ENCODE data around the gene ZNF573. TPM values are rescaled to one million over a fixed set of nuclear protein-coding genes. Genes with fewer than 3 reads are reported as not detected.

The ZNF573 gene
- total RNA-seq, 1 experiment from 2014 or later, result 17.5 TPM

DNA sequence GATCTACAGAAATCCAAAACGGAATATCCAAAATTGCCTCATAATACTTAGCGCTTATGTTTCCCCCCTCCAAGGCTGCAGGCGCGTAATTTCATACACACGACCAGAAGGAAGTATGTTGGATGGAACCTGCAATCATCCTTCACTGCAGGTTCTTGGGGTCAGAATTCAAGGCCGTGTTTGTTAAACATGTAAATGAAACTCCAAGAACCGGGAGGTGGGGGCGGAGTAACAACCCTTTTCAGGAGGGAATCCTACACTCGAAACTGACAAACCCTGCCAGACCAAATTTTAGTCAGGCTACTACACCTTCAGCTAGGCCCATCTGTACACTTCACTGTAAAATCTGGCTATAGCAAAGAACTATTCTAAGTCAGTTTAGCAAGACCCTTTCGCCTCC is 61.1 kb downstream of the ZNF573 start:
- no peaks in the 10 kb centered on the region for H3K9me3 ChIP-seq (ENCODE audit: control insufficient read depth, low read depth, low read length)
- no peak overlapping the region for H4K8ac ChIP-seq (replicated peaks; ENCODE audit: insufficient read length, low read depth, low read length)
- H3K23ac ChIP-seq (ENCODE audit: insufficient read length, low read depth, low read length), result no peak overlapping the region
- H3K4me2 ChIP-seq (ENCODE audit: insufficient read depth, insufficient read length, low read length), result peak overlapping the region; percentile 64
- peak overlapping the region; percentile 11 for H3K9ac ChIP-seq (ENCODE audit: extremely low read depth, insufficient read length, low read length)
- H3K27ac ChIP-seq (ENCODE audit: insufficient read length, low read depth, low read length), result no peak overlapping the region
- H3K4me3 Mint-ChIP-seq, result peak overlapping the region; percentile 97 to 98
- H3K27me3 Mint-ChIP-seq (ENCODE audit: low read depth), result no peaks in the 10 kb centered on the region; the same call in 1 of the 2 replicates
- peaks cover 1% of the 10 kb centered on the region; the same call in 1 of the 2 replicates for H3K79me2 ChIP-seq (ENCODE audit: insufficient read depth, low read length)
- no peak overlapping the region for H2BK12ac ChIP-seq (ENCODE audit: insufficient read length, low read depth, low read length)
- no peak overlapping the region for H2BK120ac ChIP-seq (ENCODE audit: low read depth, low read length, poor library complexity, severe bottlenecking)
- H3K79me1 ChIP-seq (ENCODE audit: insufficient read depth, low read depth, low read length, poor library complexity, severe bottlenecking), result no peaks in the 10 kb centered on the region
- TF ChIP-seq, protein P1, sequence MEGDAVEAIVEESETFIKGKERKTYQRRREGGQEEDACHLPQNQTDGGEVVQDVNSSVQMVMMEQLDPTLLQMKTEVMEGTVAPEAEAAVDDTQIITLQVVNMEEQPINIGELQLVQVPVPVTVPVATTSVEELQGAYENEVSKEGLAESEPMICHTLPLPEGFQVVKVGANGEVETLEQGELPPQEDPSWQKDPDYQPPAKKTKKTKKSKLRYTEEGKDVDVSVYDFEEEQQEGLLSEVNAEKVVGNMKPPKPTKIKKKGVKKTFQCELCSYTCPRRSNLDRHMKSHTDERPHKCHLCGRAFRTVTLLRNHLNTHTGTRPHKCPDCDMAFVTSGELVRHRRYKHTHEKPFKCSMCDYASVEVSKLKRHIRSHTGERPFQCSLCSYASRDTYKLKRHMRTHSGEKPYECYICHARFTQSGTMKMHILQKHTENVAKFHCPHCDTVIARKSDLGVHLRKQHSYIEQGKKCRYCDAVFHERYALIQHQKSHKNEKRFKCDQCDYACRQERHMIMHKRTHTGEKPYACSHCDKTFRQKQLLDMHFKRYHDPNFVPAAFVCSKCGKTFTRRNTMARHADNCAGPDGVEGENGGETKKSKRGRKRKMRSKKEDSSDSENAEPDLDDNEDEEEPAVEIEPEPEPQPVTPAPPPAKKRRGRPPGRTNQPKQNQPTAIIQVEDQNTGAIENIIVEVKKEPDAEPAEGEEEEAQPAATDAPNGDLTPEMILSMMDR (conservative IDR thresholded peaks at IDR 0.05), result no peak
- DNase-seq, result no peak
- H3K56ac ChIP-seq (ENCODE audit: insufficient read length, low read depth, low read length), result no peak overlapping the region
- no peaks in the 10 kb centered on the region for H3K27me3 ChIP-seq (ENCODE audit: insufficient read depth, low read length)
- no peak overlapping the region for H3K4ac ChIP-seq (ENCODE audit: low read depth, low read length)
- no peak overlapping the region for H2AFZ ChIP-seq (ENCODE audit: low read length)
- H2BK5ac ChIP-seq (ENCODE audit: insufficient read length, low read length), result no peak overlapping the region
- H3K27ac Mint-ChIP-seq, result peak overlapping the region in 2 of 3 experiments; percentile 9 to 55; a peak in 3 of 7 replicates
- WGBS (ENCODE audit: extremely low coverage, insufficient read length, low lambda C conversion rate), result no CpG with 5 or more reads among the region's 10 CpGs
- H2AK5ac ChIP-seq (ENCODE audit: insufficient read length, low read length), result no peak overlapping the region
- H3K36me3 Mint-ChIP-seq (ENCODE audit: insufficient read depth in 1 of 3, low read depth in 3 of 3), result peaks cover 10 to 21% (median 15%) of the 10 kb centered on the region in 3 experiments
- no peak overlapping the region for H3K14ac ChIP-seq (ENCODE audit: insufficient read depth, low read length)
- peaks cover 27 to 29% of the 10 kb centered on the region in 2 experiments for H3K4me1 Mint-ChIP-seq
- peaks cover 5% of the 10 kb centered on the region for H3K23me2 ChIP-seq (ENCODE audit: insufficient read length, low read depth, low read length, poor library complexity, severe bottlenecking)
- H2BK20ac ChIP-seq (ENCODE audit: low read depth, low read length, poor library complexity, severe bottlenecking), result no peak overlapping the region
- no peak overlapping the region for H4K5ac ChIP-seq (ENCODE audit: insufficient read length, low read depth, low read length)
- peak overlapping the region; percentile 3 for H3T11ph ChIP-seq (ENCODE audit: low read length)
- H4K20me1 ChIP-seq (ENCODE audit: control insufficient read depth, insufficient read depth, insufficient read length), result no peaks in the 10 kb centered on the region
- no peak overlapping the region for H2BK15ac ChIP-seq (ENCODE audit: low read depth, low read length)
- H3K18ac ChIP-seq (ENCODE audit: insufficient read length, low read depth, low read length), result no peak overlapping the region
- no peaks in the 10 kb centered on the region; a peak in 2 of 5 replicates for H3K9me3 Mint-ChIP-seq
- H4K91ac ChIP-seq (ENCODE audit: insufficient read length, low read depth, low read length), result no peak overlapping the region
- H3K4me1 ChIP-seq (ENCODE audit: insufficient read depth, low read length), result peaks cover 8% of the 10 kb centered on the region; the same call in 1 of the 2 replicates

Data from H9 (cell line).